Endothelial cell of umbilical vein (primary cell): ENCODE measurements around the gene SPON2. TPM values are rescaled to one million over a fixed set of nuclear protein-coding genes. Genes with fewer than 3 reads are reported as not detected.

Source experiments
- BruUV-seq: library from RNA; stranded (reverse); fragments of 400-500 nt; replicated peaks from 2 replicates; lab custom pipeline; 2021; lab: Mats Ljungman, UMichigan
- CTCF ChIA-PET: fragments of 300-600, 350-600 bp; sonication (Branson Sonifier 250); formaldehyde crosslinking; loops from one replicate; lab custom pipeline; 2021; ENCODE audit warnings: antibody characterized with exemption, inconsistent platforms; lab: Charles Lee
- POLR2A ChIA-PET: fragments of 300-600, 350-600 bp; sonication (Branson Sonifier 250); formaldehyde crosslinking; loops from one replicate; lab custom pipeline; 2021; ENCODE audit warnings: antibody characterized with exemption, inconsistent platforms; lab: Charles Lee
- DNase-seq: peaks from one replicate; pipeline ENCODE4 v3.0.0-alpha.2; 2011; ENCODE audit warnings: low read depth, low spot score
- FAIRE-seq: peaks from 2 replicates; lab custom pipeline; 2011; peaks lifted over from hg19 to GRCh38; lab: Jason Lieb, UNC
- H2AFZ ChIP-seq: 2 replicates; pipeline ENCODE4 v1.6.0; 2012; ENCODE audit warnings: low read depth, low read length, control low read depth, inconsistent platforms
- H3K27ac ChIP-seq: 2 replicates; pipeline ENCODE4 v1.5.1; 2011; ENCODE audit warnings: low read depth, mild to moderate bottlenecking, control low read depth, low read length, moderate library complexity; ENCODE audit not compliant: insufficient read depth
- H3K27me3 ChIP-seq, 2 experiments: 2 replicates each; pipeline versions ENCODE4 v1.6.0 to v1.6.1; 2011; ENCODE audit warnings: low read length in 2 of 2, mixed read lengths in 1 of 2; ENCODE audit not compliant: control insufficient read depth in 2 of 2, insufficient read depth in 2 of 2
- H3K36me3 ChIP-seq, 2 experiments: 2 replicates in 1 of 2; 3 replicates in 1 of 2; pipeline ENCODE4 v1.5.1; 2011; ENCODE audit warnings: low read length in 2 of 2, mild to moderate bottlenecking in 1 of 2, moderate library complexity in 1 of 2; ENCODE audit not compliant: control insufficient read depth in 2 of 2, insufficient read depth in 2 of 2; ENCODE audit errors: extremely low read depth in 1 of 2
- H3K4me1 ChIP-seq: 3 replicates; pipeline ENCODE4 v1.5.1; 2011; ENCODE audit warnings: mild to moderate bottlenecking, low read length; ENCODE audit not compliant: control insufficient read depth, insufficient read depth; ENCODE audit errors: extremely low read depth
- H3K4me2 ChIP-seq: 2 replicates; pipeline ENCODE4 v1.6.1; 2011; ENCODE audit warnings: low read length, control low read depth, mixed read lengths; ENCODE audit not compliant: insufficient read depth
- H3K4me3 ChIP-seq, 3 experiments: fragments of 200-600 bp in 1 of 3; sonication (generic), shearing (Covaris generic) in 1 of 3; replicated peaks in 1 of 3; 2 replicates each; pipeline ENCODE4 v1.5.1; 2011 to 2016; ENCODE audit warnings: control low read depth in 3 of 3, low read length in 3 of 3, mild to moderate bottlenecking in 2 of 3, inconsistent platforms in 1 of 3, low read depth in 1 of 3, moderate library complexity in 1 of 3; ENCODE audit not compliant: insufficient read depth in 1 of 3
- H3K79me2 ChIP-seq: 2 replicates; pipeline ENCODE4 v1.6.0; 2012; ENCODE audit warnings: low read length, inconsistent platforms; ENCODE audit not compliant: control insufficient read depth, insufficient read depth
- H3K9ac ChIP-seq: replicated peaks from 2 replicates; pipeline ENCODE3; 2011; ENCODE audit warnings: low read length, control low read depth; ENCODE audit not compliant: insufficient read depth; ENCODE audit errors: extremely low read depth
- H3K9me1 ChIP-seq: replicated peaks from 3 replicates; pipeline ENCODE4 v1.6.0; 2011; ENCODE audit warnings: mild to moderate bottlenecking, low read length; ENCODE audit not compliant: control insufficient read depth, insufficient read depth; ENCODE audit errors: extremely low read depth
- H3K9me3 ChIP-seq: replicated peaks from 2 replicates; pipeline ENCODE4 v1.5.1; 2012; ENCODE audit warnings: low read length, inconsistent platforms; ENCODE audit not compliant: control insufficient read depth, insufficient read depth
- H4K20me1 ChIP-seq: replicated peaks from 2 replicates; pipeline ENCODE3; 2011; ENCODE audit warnings: mild to moderate bottlenecking, low read length; ENCODE audit not compliant: control insufficient read depth, insufficient read depth; ENCODE audit errors: extremely low read depth
- CTCF ChIP-seq, 2 donors: IDR thresholded peaks; 1 replicate in 1 of 2; 2 replicates in 1 of 2; pipeline ENCODE4 v1.5.1; 2011; ENCODE audit warnings: low read length in 2 of 2, mild to moderate bottlenecking in 2 of 2, moderate library complexity in 2 of 2, control low read depth in 1 of 2, inconsistent platforms in 1 of 2, low read depth in 1 of 2; ENCODE audit not compliant: insufficient read depth in 1 of 2; ENCODE audit errors: extremely low read depth in 1 of 2
- EZH2 ChIP-seq: IDR thresholded peaks from 2 replicates; pipeline ENCODE4 v1.6.1; 2012; ENCODE audit warnings: borderline replicate concordance, low read depth, mild to moderate bottlenecking, moderate library complexity, low read length, inconsistent platforms; ENCODE audit not compliant: severe bottlenecking
- FOS ChIP-seq: IDR thresholded peaks from 2 replicates; pipeline ENCODE4 v1.6.1; 2011; ENCODE audit warnings: mild to moderate bottlenecking, low read length, moderate library complexity, borderline replicate concordance; ENCODE audit not compliant: insufficient read depth
- GATA2 ChIP-seq: IDR thresholded peaks from 2 replicates; pipeline ENCODE4 v1.7.0; 2011; ENCODE audit warnings: low read depth, mild to moderate bottlenecking, moderate library complexity, mixed read lengths, low read length; ENCODE audit not compliant: insufficient read length, insufficient read depth
- JUN ChIP-seq: IDR thresholded peaks from 2 replicates; pipeline ENCODE4 v1.6.1; 2011; ENCODE audit warnings: borderline replicate concordance, low read depth; ENCODE audit not compliant: insufficient read length, insufficient read depth
- MAX ChIP-seq: IDR thresholded peaks from 2 replicates; pipeline ENCODE4 v1.6.1; 2011; ENCODE audit not compliant: insufficient read depth, insufficient read length
- MYC ChIP-seq: IDR thresholded peaks from one replicate; pipeline ENCODE4 v1.6.1; 2011; ENCODE audit warnings: mild to moderate bottlenecking, low read depth, low read length
- POLR2A ChIP-seq: IDR thresholded peaks from 2 replicates; pipeline ENCODE4 v1.6.1; 2012; ENCODE audit warnings: low read depth, mild to moderate bottlenecking, control low read depth, low read length
- POLR2AphosphoS5 ChIP-seq: IDR thresholded peaks from 2 replicates; pipeline ENCODE4 v1.6.1; 2012; ENCODE audit warnings: low read depth, mild to moderate bottlenecking, control low read depth, low read length, moderate library complexity; ENCODE audit not compliant: insufficient read depth
- dilution Hi-C: fragments of 300-500 bp; cut with MboI; formaldehyde crosslinking; loops from one replicate; pipeline ENCODE4 v1.15.0; 2019; ENCODE audit warnings: low sequenced_read_pairs; ENCODE audit not compliant: extremely low pct_ligation_motif_present
- intact Hi-C: fragments of 100-400 bp; cut with micrococcal nuclease; formaldehyde crosslinking; loops from one replicate; pipeline ENCODE4 v1.10.0; 2022
- polyA plus RNA-seq, 4 experiments: library from polyadenylated mRNA; depleted of rRNA in 3 of 4; stranded (reverse) in 3 of 4; unstranded in 1 of 4; fragments of >200 nt; gene quantifications; 2 replicates each; pipeline versions ENCODE4 v1.2.1 to v1.2.3, GENCODE V29; 2011 to 2012; ENCODE audit warnings: missing spikeins in 1 of 4
- total RNA-seq: library from RNA; stranded (reverse); gene quantifications from 2 replicates; pipeline ENCODE4 v1.2.3, GENCODE V29; 2021

The SPON2 gene
- total and polyA plus RNA-seq, 2 donors (not counting 3 experiments of a cell fraction or from before 2014, with no cell fraction given) = 0.04 TPM; not detected in 1

GRCh38 chr4:1201851-1202525 is 29.6 kb upstream of the SPON2 start:
- no peak overlapping the region for H3K4me2 ChIP-seq
- no peaks in the 10 kb centered on the region for H3K4me1 ChIP-seq
- H4K20me1 ChIP-seq = no peaks in the 10 kb centered on the region
- no peaks in the 10 kb centered on the region for H3K27me3 ChIP-seq
- POLR2A ChIA-PET = no interaction called here
- no peak for DNase-seq
- no peaks in the 10 kb centered on the region for H3K79me2 ChIP-seq
- H3K9ac ChIP-seq = no peak overlapping the region
- H3K9me1 ChIP-seq = no peaks in the 10 kb centered on the region
- dilution Hi-C loops = no loop called here
- BruUV-seq = no TSS peak
- intact Hi-C loops = no loop called here
- no peak overlapping the region for H2AFZ ChIP-seq
- TF ChIP-seq JUN (no peak), MYC (no peak), GATA2 (no peak), POLR2A (no peak), POLR2AphosphoS5 (no peak), CTCF (IDR thresholded peaks at IDR 0.05; ENCODE audit: extremely low read depth in 1 of 2, insufficient read depth in 1 of 2, low read depth in 1 of 2, low read length in 2 of 2) (no peak), EZH2 (no peak), MAX (no peak), FOS (no peak)
- CTCF ChIA-PET = interaction anchor here (1.9 kb wide), 1 partner anchor 10 kb away, joined by 6 read pairs; no protein-coding TSS in a partner anchor
- H3K4me3 ChIP-seq = no peak overlapping the region
- no peak overlapping the region for H3K27ac ChIP-seq
- H3K36me3 ChIP-seq = no peaks in the 10 kb centered on the region
- H3K9me3 ChIP-seq = no peaks in the 10 kb centered on the region
- FAIRE-seq = no peak
